ENCODE results near the gene LRFN2.

GRCh38 chr6:40520084-40520483 is 67.1 kb downstream of the LRFN2 start:
- no peak for TF ChIP-seq POLR2A (IDR thresholded peaks at IDR 0.05)
- no peak for TF ChIP-seq CTCF (IDR thresholded peaks at IDR 0.05)
- TF ChIP-seq POLR2AphosphoS5 (IDR thresholded peaks at IDR 0.05): no peak

Measured in prostate gland (tissue), 2 donors.